ENCODE data around the gene FLOT1. TPM values are rescaled to one million over a fixed set of nuclear protein-coding genes. Genes with fewer than 3 reads are reported as not detected.
A peak's percentile ranks its signal among the peaks of the same experiment; 100 is the strongest.

Gene FLOT1
- total and polyA plus RNA-seq, 4 donors: 153 to 222 (median 192) TPM

DNA sequence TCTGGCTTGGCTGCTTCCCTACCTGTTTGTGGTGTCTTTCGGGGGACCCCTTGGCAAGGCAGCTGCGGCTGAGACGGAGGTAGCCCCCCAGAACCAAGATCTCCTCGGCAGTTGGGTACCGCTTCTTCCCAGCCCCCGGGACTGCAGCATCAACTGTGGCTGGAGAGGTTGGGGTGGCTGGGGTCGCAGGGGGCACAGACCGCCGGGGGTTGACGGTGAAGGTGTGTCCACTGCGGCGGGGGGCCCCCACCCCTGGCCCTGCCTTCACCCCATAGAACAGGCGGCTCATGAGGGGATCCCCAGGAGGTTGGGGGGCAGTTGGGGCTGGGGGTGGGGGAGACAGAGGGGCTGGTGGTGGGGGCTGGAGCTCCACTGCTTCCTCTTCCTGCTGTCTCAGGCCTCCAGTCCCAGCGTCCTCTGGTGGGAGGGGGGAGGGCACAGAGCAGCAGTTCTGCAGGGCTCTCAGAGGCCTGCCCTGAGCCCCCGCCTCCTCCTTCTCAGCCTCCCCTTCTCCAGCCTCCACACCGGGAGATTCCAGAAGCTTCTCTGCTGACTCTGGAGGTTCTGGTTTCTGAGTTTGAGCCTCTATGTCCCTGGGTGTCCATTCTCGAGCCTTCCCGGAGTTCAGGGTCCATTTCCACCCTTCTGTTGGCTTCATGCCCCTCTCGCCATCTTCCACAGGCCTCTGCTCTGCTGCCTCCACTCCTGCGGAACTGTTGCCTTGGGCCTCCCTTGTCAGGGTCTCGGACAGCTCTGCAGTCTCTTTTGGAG, 57.9 kb downstream of the FLOT1 start:
- Histone ChIP-seq H3K4me1 (ENCODE audit: control insufficient read depth in 1 of 2, insufficient read depth in 2 of 2, low read length in 2 of 2) (no peaks in the 10 kb centered on the region), H3K9me3 (ENCODE audit: control insufficient read depth, low read length) (no peaks in the 10 kb centered on the region), H3K36me3 (ENCODE audit: control insufficient read depth in 1 of 2, insufficient read depth in 2 of 2, low read length in 1 of 2) (peaks cover 0 to 3% of the 10 kb centered on the region in 2 donors), H3K4me3 (ENCODE audit: low read length in 2 of 2) (peak overlapping the region; percentile 31 to 82), H3K27me3 (ENCODE audit: control insufficient read depth in 1 of 2, insufficient read depth in 2 of 2, low read length in 1 of 2) (no peaks in the 10 kb centered on the region), H3K27ac (ENCODE audit: low read depth in 1 of 2, low read length in 2 of 2) (peak overlapping the region; percentile 37 to 84)
- DNase-seq (peak; percentile 79 to 90), ATAC-seq (ENCODE audit: low FRiP score) (no peak)
- intact Hi-C loops (cut with DNase I): loop anchor here in 1 of 2 donors (5.0 kb wide), 1 partner anchor 198 kb away; the partner anchor contains the start of gene DDR1
- 4 to 5% methylated on average over 18 to 21 of the region's 21 CpGs for WGBS, 2 donors

DNA sequence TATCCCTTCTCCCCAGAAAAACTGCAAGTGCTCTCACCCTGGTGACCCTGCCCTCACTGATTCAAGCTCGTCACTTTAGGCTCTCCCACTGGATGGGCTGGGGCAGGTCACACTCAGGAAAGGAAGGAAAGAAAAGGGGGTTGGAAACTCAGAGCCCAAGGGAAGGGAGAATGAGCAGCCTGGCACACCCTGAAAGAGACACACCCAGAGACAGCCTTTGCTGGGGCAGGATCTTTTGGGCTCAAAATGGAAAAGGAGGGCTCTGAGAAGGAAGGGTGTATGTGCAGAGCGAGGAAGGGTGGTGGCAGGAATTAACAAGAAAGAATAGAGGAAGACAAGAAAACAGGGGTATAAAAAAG, 58.5 kb downstream of the FLOT1 start:
- intact Hi-C loops (cut with DNase I): loop anchor here in 1 of 2 donors (5.0 kb wide), 1 partner anchor 198 kb away; the partner anchor contains the start of gene DDR1
- DNase-seq: no peak
- H3K36me3 ChIP-seq (ENCODE audit: control insufficient read depth in 1 of 2, insufficient read depth in 2 of 2, low read length in 1 of 2): peaks cover 0 to 3% of the 10 kb centered on the region in 2 donors
- peak overlapping the region; percentile 31 to 82 for H3K4me3 ChIP-seq (ENCODE audit: low read length in 2 of 2)
- peaks cover 0 to 2% of the 10 kb centered on the region in 2 donors for H3K4me1 ChIP-seq (ENCODE audit: control insufficient read depth in 1 of 2, insufficient read depth in 2 of 2, low read length in 2 of 2)
- 0 to 1% methylated on average over 2 of the region's 2 CpGs for WGBS, 2 donors
- H3K27me3 ChIP-seq (ENCODE audit: control insufficient read depth in 1 of 2, insufficient read depth in 2 of 2, low read length in 1 of 2): no peaks in the 10 kb centered on the region
- no peaks in the 10 kb centered on the region for H3K9me3 ChIP-seq (ENCODE audit: control insufficient read depth, low read length)
- peak overlapping the region; percentile 37 to 84 for H3K27ac ChIP-seq (ENCODE audit: low read depth in 1 of 2, low read length in 2 of 2)
- ATAC-seq (ENCODE audit: low FRiP score): no peak

DNA sequence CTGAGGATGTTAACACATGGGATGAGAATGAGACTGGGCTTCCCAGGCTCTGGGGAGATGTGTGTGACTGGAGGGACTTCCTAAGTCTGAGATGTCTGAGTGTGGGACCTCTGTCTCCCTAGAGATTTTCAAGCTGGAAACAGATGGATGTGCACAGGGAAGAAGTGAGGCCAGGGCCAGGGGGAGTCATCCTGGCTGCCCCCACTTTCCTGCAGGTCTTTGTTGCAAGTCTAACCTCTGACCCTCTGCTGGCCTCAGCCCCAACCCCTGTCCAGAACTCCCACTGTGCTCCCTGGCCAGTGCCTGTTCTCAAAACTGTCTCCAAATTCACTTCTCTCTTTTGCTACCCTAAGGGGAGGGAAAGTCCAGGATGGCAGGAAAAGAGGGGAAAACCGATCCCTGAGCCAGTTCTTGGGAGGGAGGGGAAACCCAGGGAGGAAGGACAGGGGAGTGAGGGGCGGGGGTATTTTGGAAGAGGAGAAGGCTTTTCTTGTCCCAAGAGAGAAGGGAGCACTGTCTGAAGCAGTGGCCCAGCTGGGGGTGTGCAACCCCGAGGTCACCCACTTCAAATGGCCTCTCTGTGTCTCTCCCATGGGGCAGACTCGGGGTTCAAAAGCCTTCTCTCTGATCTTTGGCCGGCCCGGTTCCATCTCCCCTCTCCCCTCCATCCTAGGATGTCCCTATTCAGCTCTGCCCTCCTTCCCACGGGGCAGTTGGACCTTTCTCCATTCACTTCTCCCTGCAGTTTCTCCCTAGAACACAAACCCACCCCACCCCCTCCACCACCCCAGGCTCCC, 59.1 kb downstream of the FLOT1 start:
- H3K27ac ChIP-seq (ENCODE audit: low read depth in 1 of 2, low read length in 2 of 2): peak overlapping the region; percentile 84 to 96
- peaks cover 1 to 3% of the 10 kb centered on the region in 2 donors for H3K36me3 ChIP-seq (ENCODE audit: control insufficient read depth in 1 of 2, insufficient read depth in 2 of 2, low read length in 1 of 2)
- H3K9me3 ChIP-seq (ENCODE audit: control insufficient read depth, low read length): no peaks in the 10 kb centered on the region
- peak overlapping the region; percentile 31 to 82 for H3K4me3 ChIP-seq (ENCODE audit: low read length in 2 of 2)
- DNase-seq: peak in 1 of 2 donors; percentile 56
- no peak for ATAC-seq (ENCODE audit: low FRiP score)
- H3K4me1 ChIP-seq (ENCODE audit: control insufficient read depth in 1 of 2, insufficient read depth in 2 of 2, low read length in 2 of 2): peaks cover 0 to 2% of the 10 kb centered on the region in 2 donors
- WGBS, 2 donors: 2 to 4% methylated on average over 7 of the region's 7 CpGs
- H3K27me3 ChIP-seq (ENCODE audit: control insufficient read depth in 1 of 2, insufficient read depth in 2 of 2, low read length in 1 of 2): no peaks in the 10 kb centered on the region
- intact Hi-C loops (cut with DNase I): loop anchor here in 1 of 2 donors (5.0 kb wide), 1 partner anchor 199 kb away; the partner anchor contains the start of gene DDR1

DNA sequence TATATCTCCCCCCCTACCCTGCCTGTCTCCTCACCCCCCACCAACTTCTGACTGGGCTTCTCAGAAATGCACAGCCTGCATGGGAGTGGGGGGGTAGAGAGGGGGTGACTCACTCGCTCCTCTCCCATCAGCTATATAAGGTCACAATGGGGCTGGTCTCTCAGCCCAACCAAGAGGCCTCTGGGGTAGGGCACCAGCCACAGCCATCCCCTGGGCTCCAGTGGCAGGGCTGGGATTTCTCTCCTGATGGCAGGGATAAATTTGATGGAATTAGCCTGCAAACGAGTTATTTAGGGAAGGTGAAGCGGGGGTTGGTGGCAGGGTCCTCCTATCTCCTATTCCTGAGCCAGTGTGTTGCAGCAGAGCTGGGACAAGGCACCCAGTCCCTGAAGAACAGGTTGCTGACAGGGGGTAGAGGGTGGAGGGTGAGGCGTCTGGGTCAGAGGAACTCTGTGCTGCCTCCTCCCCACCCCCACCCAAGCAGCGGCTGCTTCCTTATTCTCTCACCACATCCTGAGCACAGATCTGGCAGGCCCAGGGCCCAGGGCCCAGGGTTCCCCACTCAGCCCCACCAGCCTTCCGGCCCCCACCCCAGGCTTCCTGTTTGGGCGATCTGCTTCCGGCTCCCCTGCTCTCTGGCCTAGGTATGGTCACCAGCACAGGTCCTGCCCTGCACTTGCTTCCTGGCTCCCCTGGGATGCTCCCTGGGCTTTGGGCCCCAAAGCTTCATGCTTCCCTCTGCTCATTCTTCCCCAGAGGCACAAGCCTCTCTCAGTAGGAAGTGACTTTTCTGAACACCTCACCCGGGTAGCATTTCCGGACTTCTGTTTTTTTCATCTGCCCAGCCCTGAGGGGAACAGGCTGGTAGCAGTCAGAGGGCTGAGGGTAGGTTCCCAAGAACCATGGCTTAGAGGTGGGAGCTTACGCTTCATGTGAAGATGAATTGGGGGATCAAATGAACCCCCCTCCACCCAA, 60.1 kb downstream of the FLOT1 start:
- peaks cover 0 to 2% of the 10 kb centered on the region in 2 donors for H3K4me1 ChIP-seq (ENCODE audit: control insufficient read depth in 1 of 2, insufficient read depth in 2 of 2, low read length in 2 of 2)
- H3K9me3 ChIP-seq (ENCODE audit: control insufficient read depth, low read length): no peaks in the 10 kb centered on the region
- H3K4me3 ChIP-seq (ENCODE audit: low read length in 2 of 2): peak overlapping the region; percentile 31 to 82
- H3K27ac ChIP-seq (ENCODE audit: low read depth in 1 of 2, low read length in 2 of 2): peak overlapping the region; percentile 84 to 96
- H3K36me3 ChIP-seq (ENCODE audit: control insufficient read depth in 1 of 2, insufficient read depth in 2 of 2, low read length in 1 of 2): peaks cover 1 to 3% of the 10 kb centered on the region in 2 donors
- ATAC-seq (ENCODE audit: low FRiP score) (peak; percentile 74), DNase-seq (peak; percentile 92 to 94)
- intact Hi-C loops (cut with DNase I): loop anchor here in 1 of 2 donors (1.0 to 5.0 kb wide), 3 partner anchors 35 to 200 kb away; partner anchors contain the start of genes DDR1 and MDC1
- H3K27me3 ChIP-seq (ENCODE audit: control insufficient read depth in 1 of 2, insufficient read depth in 2 of 2, low read length in 1 of 2): no peaks in the 10 kb centered on the region
- WGBS, 2 donors: 1 to 2% methylated on average over 11 of the region's 11 CpGs

DNA sequence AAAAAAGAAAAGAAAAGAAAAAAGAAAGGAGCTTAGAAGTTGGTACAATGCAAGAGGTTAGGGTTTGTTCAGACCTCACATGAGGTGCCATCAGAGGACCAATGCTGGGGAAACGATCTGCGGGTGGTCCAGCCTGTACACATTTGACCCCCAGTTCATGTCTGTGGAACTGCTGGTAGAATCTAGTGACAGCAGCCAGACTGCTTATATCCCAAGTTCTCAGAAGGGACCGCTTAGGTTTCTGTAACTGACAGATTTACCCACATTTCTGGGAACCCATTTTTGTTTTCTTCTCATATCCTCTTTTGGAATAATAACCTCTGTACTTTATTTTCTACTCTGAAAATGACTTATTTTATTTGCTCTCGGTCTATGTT, 60.7 kb downstream of the FLOT1 start:
- WGBS, 2 donors: 2 to 4% methylated on average over 4 of the region's 4 CpGs
- Histone ChIP-seq H3K27me3 (ENCODE audit: control insufficient read depth in 1 of 2, insufficient read depth in 2 of 2, low read length in 1 of 2) (no peaks in the 10 kb centered on the region), H3K9me3 (ENCODE audit: control insufficient read depth, low read length) (no peaks in the 10 kb centered on the region), H3K27ac (ENCODE audit: low read depth in 1 of 2, low read length in 2 of 2) (peak overlapping the region; percentile 15 to 81), H3K4me1 (ENCODE audit: control insufficient read depth in 1 of 2, insufficient read depth in 2 of 2, low read length in 2 of 2) (peaks cover 0 to 2% of the 10 kb centered on the region in 2 donors), H3K36me3 (ENCODE audit: control insufficient read depth in 1 of 2, insufficient read depth in 2 of 2, low read length in 1 of 2) (peaks cover 3 to 4% of the 10 kb centered on the region in 2 donors), H3K4me3 (ENCODE audit: low read length in 2 of 2) (peak overlapping the region; percentile 17 to 28)
- no peak for ATAC-seq (ENCODE audit: low FRiP score)
- intact Hi-C loops (cut with DNase I): loop anchor here in 1 of 2 donors (1.0 to 5.0 kb wide), 3 partner anchors 36 to 201 kb away; partner anchors contain the start of genes DDR1 and MDC1
- DNase-seq: no peak

DNA sequence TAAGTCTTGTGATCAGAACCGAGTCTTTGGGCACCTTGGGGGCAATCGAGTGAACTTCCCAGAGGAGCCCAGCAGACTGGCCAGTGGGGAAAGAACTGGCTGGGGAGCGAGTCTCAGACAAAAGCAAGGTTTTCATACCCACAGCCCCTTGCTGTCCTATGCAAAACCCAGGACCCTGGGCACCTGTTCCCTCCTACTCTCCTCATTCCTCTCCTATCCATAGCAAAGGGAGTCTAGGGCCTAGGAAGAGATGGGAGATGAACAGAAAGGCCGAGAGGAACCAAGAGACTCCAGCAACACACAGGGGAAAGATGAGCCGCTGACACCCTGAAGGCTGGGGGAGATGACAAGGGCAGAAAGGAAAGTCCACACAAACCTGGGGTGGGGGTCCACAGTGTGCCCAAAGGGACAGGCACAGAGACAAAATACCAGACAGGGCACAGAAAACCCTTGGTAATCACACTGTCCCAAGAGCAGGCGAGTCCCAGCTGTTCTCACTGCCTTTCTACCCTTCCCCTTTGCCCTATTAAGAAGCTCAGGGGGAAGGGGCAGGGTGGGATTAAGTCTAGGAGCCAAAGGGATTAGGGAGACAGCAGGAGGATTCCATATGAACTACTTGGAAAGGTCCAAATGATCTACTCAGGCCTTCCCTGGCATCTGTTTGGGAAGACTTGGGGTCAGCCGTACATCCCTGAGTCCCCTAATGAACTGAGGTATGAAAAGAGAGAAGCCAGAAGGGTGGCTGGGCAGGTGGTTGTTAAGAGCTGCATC, 62.5 kb downstream of the FLOT1 start:
- no peak for ATAC-seq (ENCODE audit: low FRiP score)
- Histone ChIP-seq H3K27ac (ENCODE audit: low read depth in 1 of 2, low read length in 2 of 2) (peak overlapping the region; percentile 44 to 45), H3K36me3 (ENCODE audit: control insufficient read depth in 1 of 2, insufficient read depth in 2 of 2, low read length in 1 of 2) (peaks cover 3 to 5% of the 10 kb centered on the region in 2 donors)

DNA sequence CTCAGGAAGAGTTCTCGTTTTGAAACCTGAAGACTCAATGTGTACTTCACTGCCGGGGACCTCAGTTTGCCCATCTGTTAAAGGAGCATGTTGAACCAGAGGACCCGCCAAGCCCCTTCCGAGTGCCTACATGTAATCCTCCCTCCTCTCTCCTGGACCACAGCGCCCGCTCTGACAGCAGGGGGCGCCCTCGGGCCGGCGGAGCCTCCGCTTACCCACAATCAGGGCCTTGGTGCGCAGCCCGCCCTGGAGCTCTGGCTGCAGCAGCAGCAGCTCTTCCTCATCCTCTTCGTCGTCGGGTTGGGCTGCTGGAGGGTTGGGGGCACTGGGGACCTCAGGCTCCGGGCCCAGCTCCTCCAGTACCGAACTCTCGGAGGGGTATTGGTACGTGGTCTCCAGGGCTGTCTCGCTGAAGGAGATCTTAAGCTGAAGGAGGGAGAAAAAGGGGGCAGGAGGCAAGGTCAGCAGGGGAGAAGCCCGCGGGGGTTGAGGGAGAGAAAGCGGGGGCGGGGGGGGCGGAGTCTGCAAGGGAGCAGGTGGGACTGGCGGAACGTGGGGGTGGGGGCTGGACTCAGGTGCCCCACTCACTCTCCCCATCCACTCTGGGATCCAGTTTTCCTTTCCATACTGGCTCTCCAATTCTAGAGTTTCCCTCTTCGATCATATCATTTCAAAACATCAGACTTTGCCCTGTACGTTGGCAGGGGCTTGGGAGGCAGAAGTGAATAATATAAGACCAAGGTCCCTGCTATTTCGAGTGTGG, 63.3 kb downstream of the FLOT1 start:
- DNase-seq: peak; percentile 91 to 96
- 10% methylated on average over 27 to 31 of the region's 31 CpGs for WGBS, 2 donors
- H3K9me3 ChIP-seq (ENCODE audit: control insufficient read depth, low read length): no peaks in the 10 kb centered on the region
- intact Hi-C loops (cut with DNase I): loop anchor here in 1 of 2 donors (1.0 to 10.0 kb wide), 2 partner anchors 43 to 196 kb away; no protein-coding TSS in a partner anchor
- H3K27ac ChIP-seq (ENCODE audit: low read depth in 1 of 2, low read length in 2 of 2): peak overlapping the region; percentile 45 to 49
- no peak overlapping the region for H3K4me3 ChIP-seq (ENCODE audit: low read length in 2 of 2)
- no peaks in the 10 kb centered on the region for H3K27me3 ChIP-seq (ENCODE audit: control insufficient read depth in 1 of 2, insufficient read depth in 2 of 2, low read length in 1 of 2)
- H3K4me1 ChIP-seq (ENCODE audit: control insufficient read depth in 1 of 2, insufficient read depth in 2 of 2, low read length in 2 of 2): peaks cover 0 to 2% of the 10 kb centered on the region in 2 donors
- ATAC-seq (ENCODE audit: low FRiP score): peak; percentile 89
- peaks cover 3 to 5% of the 10 kb centered on the region in 2 donors for H3K36me3 ChIP-seq (ENCODE audit: control insufficient read depth in 1 of 2, insufficient read depth in 2 of 2, low read length in 1 of 2)

More for the DNA sequence above, 62.5 kb downstream of the FLOT1 start:
- Histone ChIP-seq H3K4me1 (ENCODE audit: control insufficient read depth in 1 of 2, insufficient read depth in 2 of 2, low read length in 2 of 2) (peaks cover 0 to 2% of the 10 kb centered on the region in 2 donors), H3K4me3 (ENCODE audit: low read length in 2 of 2) (no peak overlapping the region), H3K9me3 (ENCODE audit: control insufficient read depth, low read length) (no peaks in the 10 kb centered on the region), H3K27me3 (ENCODE audit: control insufficient read depth in 1 of 2, insufficient read depth in 2 of 2, low read length in 1 of 2) (no peaks in the 10 kb centered on the region)
- DNase-seq: peak in 1 of 2 donors; percentile 19
- 49 to 51% methylated on average over 7 of the region's 7 CpGs for WGBS, 2 donors
- intact Hi-C loops (cut with DNase I): loop anchor here (1.0 to 10.0 kb wide), 3 partner anchors 42 to 202 kb away; partner anchors contain the start of gene DDR1 (in 1 of the 2)
